Neural progenitor cell (in vitro differentiated cells): ENCODE data around the gene F10. TPM values are rescaled to one million over a fixed set of nuclear protein-coding genes. Genes with fewer than 3 reads are reported as not detected.

Source experiments
- DNase-seq: peaks from one replicate; pipeline ENCODE4 v3.0.0-alpha.2; 2016; ENCODE audit warnings: low spot score
- H2AFZ ChIP-seq: fragments of 200-600 bp; sonication (generic); replicated peaks from 2 replicates; pipeline ENCODE4 v1.6.1; 2016; ENCODE audit warnings: antibody characterized with exemption
- H3F3A ChIP-seq: fragments of 200-600 bp; sonication (generic); 2 replicates; pipeline ENCODE4 v1.6.1; 2016; ENCODE audit warnings: antibody characterized with exemption, low read depth
- H3K27ac ChIP-seq: fragments of 200-600 bp; sonication (generic); 2 replicates; pipeline ENCODE4 v1.5.1; 2016; ENCODE audit warnings: mild to moderate bottlenecking
- H3K27me3 ChIP-seq: fragments of 200-600 bp; sonication (generic); 2 replicates; pipeline ENCODE4 v1.6.1; 2016; ENCODE audit warnings: mild to moderate bottlenecking, moderate library complexity
- H3K36me3 ChIP-seq: fragments of 200-600 bp; sonication (generic); 2 replicates; pipeline ENCODE4 v1.5.1; 2016
- H3K4me1 ChIP-seq: fragments of 200-600 bp; sonication (generic); 2 replicates; pipeline ENCODE4 v1.6.1; 2016; ENCODE audit warnings: mixed run types
- H3K4me2 ChIP-seq: fragments of 200-600 bp; sonication (generic); 2 replicates; pipeline ENCODE4 v1.6.1; 2016
- H3K4me3 ChIP-seq: fragments of 200-600 bp; sonication (generic); 2 replicates; pipeline ENCODE4 v1.5.1; 2016
- H3K79me2 ChIP-seq: fragments of 200-600 bp; sonication (generic); 2 replicates; pipeline ENCODE4 v1.6.1; 2016; ENCODE audit warnings: low read depth
- H3K9ac ChIP-seq: fragments of 200-600 bp; sonication (generic); 2 replicates; pipeline ENCODE4 v1.6.1; 2016
- H3K9me3 ChIP-seq: fragments of 200-600 bp; sonication (generic); 2 replicates; pipeline ENCODE4 v1.5.1; 2016; ENCODE audit warnings: low read depth
- H4K20me1 ChIP-seq: fragments of 200-600 bp; sonication (generic); 2 replicates; pipeline ENCODE4 v1.6.1; 2016; ENCODE audit warnings: low read depth
- H3K27ac Mint-ChIP-seq: 3 replicates; pipeline ENCODE4 v1.8.0; 2021; ENCODE audit warnings: mixed read lengths
- H3K27me3 Mint-ChIP-seq: 2 replicates; pipeline ENCODE4 v1.8.0; 2022; ENCODE audit warnings: low read depth, mild to moderate bottlenecking, inconsistent platforms, moderate library complexity, mixed read lengths; ENCODE audit not compliant: insufficient read depth
- H3K36me3 Mint-ChIP-seq: 3 replicates; pipeline ENCODE4 v1.8.0; 2021; ENCODE audit warnings: mixed read lengths
- H3K4me1 Mint-ChIP-seq: 3 replicates; pipeline ENCODE4 v1.8.0; 2021; ENCODE audit warnings: mixed read lengths
- H3K4me3 Mint-ChIP-seq: 3 replicates; pipeline ENCODE4 v1.8.0; 2021; ENCODE audit warnings: mild to moderate bottlenecking, moderate library complexity, mixed read lengths
- H3K9me3 Mint-ChIP-seq: 3 replicates; pipeline ENCODE4 v1.8.0; 2020; ENCODE audit warnings: mixed read lengths
- EZH2 ChIP-seq: fragments of 200-600 bp; sonication (generic); IDR thresholded peaks from 2 replicates; pipeline ENCODE4 v1.6.1; 2017; ENCODE audit warnings: antibody characterized with exemption, mild to moderate bottlenecking, moderate library complexity
- EZH2phosphoT487 ChIP-seq: fragments of 200-600 bp; sonication (generic); IDR thresholded peaks from 2 replicates; pipeline ENCODE4 v1.6.1; 2017; ENCODE audit warnings: antibody characterized with exemption
- total RNA-seq: library from RNA; depleted of rRNA; stranded (reverse); fragments of >200 nt; gene quantifications from 2 replicates; pipeline ENCODE4 v1.2.3, GENCODE V29; 2015; ENCODE audit warnings: low replicate concordance
- TF ChIP-seq, protein P1 (sequence below): fragments of 200-600 bp; sonication (generic); IDR thresholded peaks from 2 replicates; pipeline ENCODE4 v1.5.1; 2017; ENCODE audit warnings: antibody characterized with exemption, mild to moderate bottlenecking

F10 gene
- total RNA-seq, 1 donor from 2014 or later: 2.0 TPM

DNA sequence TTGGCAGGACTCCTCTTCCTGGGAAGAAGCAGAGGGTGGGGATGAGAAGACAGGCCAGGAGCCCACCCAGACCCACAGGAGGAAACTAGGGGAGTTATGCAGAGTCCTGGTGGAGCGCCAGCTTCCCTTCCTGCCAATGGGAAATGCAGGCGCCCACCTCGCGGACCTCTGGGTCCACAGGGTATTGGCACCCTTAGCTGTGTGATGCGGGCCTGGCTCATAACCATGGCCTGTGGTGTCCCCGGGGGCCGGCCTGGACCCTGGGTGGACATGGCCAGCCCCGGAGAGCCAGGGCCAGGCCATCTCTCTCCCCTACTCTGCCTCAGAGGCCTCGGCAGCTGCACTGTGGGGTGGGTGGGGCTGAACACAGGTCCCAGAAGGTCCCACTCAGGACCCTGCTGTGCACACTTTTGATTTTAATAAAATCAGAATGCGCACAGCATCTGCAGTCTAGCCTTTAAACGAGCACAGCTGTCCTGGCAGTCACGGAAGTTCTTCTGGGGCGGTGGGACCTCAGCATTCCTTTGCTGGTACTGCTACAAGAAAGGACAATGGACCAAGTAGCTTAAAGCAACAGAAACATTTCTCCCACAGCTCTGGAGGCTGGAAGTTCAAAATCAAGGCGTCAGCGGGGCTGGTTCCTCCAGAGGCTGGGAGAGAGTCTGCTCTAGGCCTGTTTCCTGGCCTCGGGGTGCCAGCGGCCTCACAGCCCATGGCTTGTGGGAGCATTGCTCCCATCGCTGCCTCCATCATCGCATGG is 1.8 kb downstream of the F10 start:
- Mint-ChIP-seq H3K9me3 (no peaks in the 10 kb centered on the region), H3K27ac (no peak overlapping the region), H3K27me3 (peaks cover 12% of the 10 kb centered on the region), H3K4me3 (no peak overlapping the region), H3K36me3 (no peaks in the 10 kb centered on the region), H3K4me1 (peaks cover 21% of the 10 kb centered on the region)
- Histone ChIP-seq H3K9ac (no peak overlapping the region), H3K4me1 (peaks cover 14% of the 10 kb centered on the region), H3K79me2 (no peaks in the 10 kb centered on the region), H3K27ac (no peak overlapping the region), H3K4me2 (no peak overlapping the region), H2AFZ (no peak overlapping the region), H3K4me3 (no peak overlapping the region), H3K36me3 (no peaks in the 10 kb centered on the region), H3K9me3 (no peaks in the 10 kb centered on the region), H4K20me1 (no peaks in the 10 kb centered on the region), H3F3A (peaks cover 9% of the 10 kb centered on the region), H3K27me3 (no peaks in the 10 kb centered on the region)
- no peak for DNase-seq
- no peak for TF ChIP-seq EZH2phosphoT487
- TF ChIP-seq, protein P1, sequence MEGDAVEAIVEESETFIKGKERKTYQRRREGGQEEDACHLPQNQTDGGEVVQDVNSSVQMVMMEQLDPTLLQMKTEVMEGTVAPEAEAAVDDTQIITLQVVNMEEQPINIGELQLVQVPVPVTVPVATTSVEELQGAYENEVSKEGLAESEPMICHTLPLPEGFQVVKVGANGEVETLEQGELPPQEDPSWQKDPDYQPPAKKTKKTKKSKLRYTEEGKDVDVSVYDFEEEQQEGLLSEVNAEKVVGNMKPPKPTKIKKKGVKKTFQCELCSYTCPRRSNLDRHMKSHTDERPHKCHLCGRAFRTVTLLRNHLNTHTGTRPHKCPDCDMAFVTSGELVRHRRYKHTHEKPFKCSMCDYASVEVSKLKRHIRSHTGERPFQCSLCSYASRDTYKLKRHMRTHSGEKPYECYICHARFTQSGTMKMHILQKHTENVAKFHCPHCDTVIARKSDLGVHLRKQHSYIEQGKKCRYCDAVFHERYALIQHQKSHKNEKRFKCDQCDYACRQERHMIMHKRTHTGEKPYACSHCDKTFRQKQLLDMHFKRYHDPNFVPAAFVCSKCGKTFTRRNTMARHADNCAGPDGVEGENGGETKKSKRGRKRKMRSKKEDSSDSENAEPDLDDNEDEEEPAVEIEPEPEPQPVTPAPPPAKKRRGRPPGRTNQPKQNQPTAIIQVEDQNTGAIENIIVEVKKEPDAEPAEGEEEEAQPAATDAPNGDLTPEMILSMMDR: no peak
- no peak for TF ChIP-seq EZH2

GRCh38 chr13:113125506-113126264 is 3.1 kb downstream of the F10 start:
- H3K4me2 ChIP-seq: no peak overlapping the region
- no peaks in the 10 kb centered on the region for H4K20me1 ChIP-seq
- H3K27ac Mint-ChIP-seq: no peak overlapping the region
- no peaks in the 10 kb centered on the region for H3K36me3 Mint-ChIP-seq
- no peaks in the 10 kb centered on the region for H3K27me3 ChIP-seq
- H3K4me3 Mint-ChIP-seq: no peak overlapping the region
- H3K79me2 ChIP-seq: no peaks in the 10 kb centered on the region
- no peak for TF ChIP-seq EZH2
- no peak for TF ChIP-seq EZH2phosphoT487
- TF ChIP-seq, protein P1: no peak
- DNase-seq: no peak
- no peak overlapping the region for H3K27ac ChIP-seq
- H3K4me3 ChIP-seq: no peak overlapping the region
- peaks cover 9% of the 10 kb centered on the region for H3F3A ChIP-seq
- H3K27me3 Mint-ChIP-seq: peaks cover 12% of the 10 kb centered on the region
- no peaks in the 10 kb centered on the region for H3K9me3 Mint-ChIP-seq
- H3K4me1 ChIP-seq: peaks cover 14% of the 10 kb centered on the region
- no peaks in the 10 kb centered on the region for H3K9me3 ChIP-seq
- H3K36me3 ChIP-seq: no peaks in the 10 kb centered on the region
- no peak overlapping the region for H3K9ac ChIP-seq
- H2AFZ ChIP-seq: no peak overlapping the region
- H3K4me1 Mint-ChIP-seq: peaks cover 18% of the 10 kb centered on the region

- Histone ChIP-seq H3K4me2 (no peak overlapping the region), H3K9ac (no peak overlapping the region), H3K36me3 (no peaks in the 10 kb centered on the region), H3K27ac (no peak overlapping the region), H2AFZ (no peak overlapping the region), H3K4me1 (peaks cover 14% of the 10 kb centered on the region), H3K27me3 (no peaks in the 10 kb centered on the region), H3K79me2 (no peaks in the 10 kb centered on the region), H3K4me3 (no peak overlapping the region), H4K20me1 (no peaks in the 10 kb centered on the region), H3F3A (peaks cover 9% of the 10 kb centered on the region), H3K9me3 (no peaks in the 10 kb centered on the region)
- H3K4me1 Mint-ChIP-seq: peaks cover 18% of the 10 kb centered on the region
- H3K27me3 Mint-ChIP-seq: peaks cover 12% of the 10 kb centered on the region
- H3K9me3 Mint-ChIP-seq: no peaks in the 10 kb centered on the region
- H3K4me3 Mint-ChIP-seq: no peak overlapping the region
- no peaks in the 10 kb centered on the region for H3K36me3 Mint-ChIP-seq
- DNase-seq: no peak
- no peak for TF ChIP-seq EZH2
- TF ChIP-seq EZH2phosphoT487: no peak
- TF ChIP-seq, protein P1: no peak
- no peak overlapping the region for H3K27ac Mint-ChIP-seq
These were observed 3.9 kb downstream of the F10 start for GRCh38 chr13:113126265-113127150.
